Natural killer cell (primary cell): ENCODE data around the gene PPP2R3C. TPM values are rescaled to one million over a fixed set of nuclear protein-coding genes. Genes with fewer than 3 reads are reported as not detected.

ENCODE experiments used
- ATAC-seq, 3 donors: fragments of 150-1000 bp in 2 of 3; fragments of 200-7000 bp in 1 of 3; cut with Tn5 transposase; 1 replicate in 1 of 3; 2 replicates in 2 of 3; pipeline ENCODE4 v1.10.0; 2021; ENCODE audit warnings: mild to moderate bottlenecking in 2 of 3, moderate library complexity in 2 of 3
- DNase-seq, 2 donors: peaks; one replicate each; pipeline versions ENCODE4 v3.0.0 to v3.0.0-alpha.2; 2013 to 2021; ENCODE audit warnings: mixed read lengths in 1 of 2
- H3K27ac ChIP-seq: one replicate; pipeline ENCODE4 v1.5.1; 2013; ENCODE audit warnings: mild to moderate bottlenecking, low read length
- H3K27me3 ChIP-seq: one replicate; pipeline ENCODE4 v1.6.1; 2013; ENCODE audit warnings: low read length; ENCODE audit not compliant: control insufficient read depth, insufficient read depth
- H3K36me3 ChIP-seq: one replicate; pipeline ENCODE4 v1.6.1; 2013; ENCODE audit warnings: low read length; ENCODE audit not compliant: control insufficient read depth, insufficient read depth
- H3K4me1 ChIP-seq: one replicate; pipeline ENCODE4 v1.6.1; 2013; ENCODE audit warnings: low read length; ENCODE audit not compliant: control insufficient read depth, insufficient read depth
- H3K4me3 ChIP-seq: one replicate; pipeline ENCODE4 v1.5.1; 2013; ENCODE audit warnings: low read length
- H3K9me3 ChIP-seq: one replicate; pipeline ENCODE4 v1.6.1; 2013; ENCODE audit warnings: low read length; ENCODE audit not compliant: control insufficient read depth, insufficient read depth
- H3K27ac Mint-ChIP-seq, 2 donors: one replicate each; pipeline ENCODE4 v1.8.0; 2022; ENCODE audit warnings: mild to moderate bottlenecking in 2 of 2, mixed read lengths in 2 of 2, moderate library complexity in 1 of 2
- H3K27me3 Mint-ChIP-seq, 2 donors: one replicate each; pipeline ENCODE4 v1.8.0; 2022; ENCODE audit warnings: low read depth in 2 of 2, mixed read lengths in 2 of 2
- H3K36me3 Mint-ChIP-seq: one replicate; pipeline ENCODE4 v1.8.0; 2022; ENCODE audit warnings: mixed read lengths
- H3K4me1 Mint-ChIP-seq, 2 donors: one replicate each; pipeline ENCODE4 v1.8.0; 2022; ENCODE audit warnings: mixed read lengths in 2 of 2
- H3K4me3 Mint-ChIP-seq: one replicate; pipeline ENCODE4 v1.8.0; 2022; ENCODE audit warnings: mild to moderate bottlenecking, moderate library complexity, mixed read lengths
- H3K9me3 Mint-ChIP-seq, 2 donors: one replicate each; pipeline ENCODE4 v1.8.0; 2022; ENCODE audit warnings: mixed read lengths in 2 of 2
- CTCF ChIP-seq: fragments of 200-600 bp; IDR thresholded peaks from one replicate; pipeline ENCODE4 v1.8.0; 2022; ENCODE audit warnings: antibody characterized with exemption
- WGBS: methylation state at CpG from one replicate; pipeline ENCODE4 v1.1.7; 2013; ENCODE audit warnings: missing lambda C conversion rate; ENCODE audit not compliant: insufficient coverage; 5-methylcytosine and 5-hydroxymethylcytosine counted together
- intact Hi-C: fragments of 100-400 bp; cut with micrococcal nuclease; formaldehyde crosslinking; loops from one replicate; pipeline ENCODE4 v1.14.2; 2022
- total RNA-seq, 4 donors: library from RNA; stranded (reverse); fragments of 120-200 nt in 1 of 4; gene quantifications; one replicate each; pipeline versions ENCODE4 v1.2.3 to v1.2.4, GENCODE V29; 2013 to 2022

PPP2R3C gene
- total RNA-seq, result 10 to 100 TPM; 41.5 to 49.7 (median 48.3) TPM
- 62.7 TPM for total RNA-seq (2013)

- H3K27me3 Mint-ChIP-seq, result no peaks in the 10 kb centered on the region
Measured at GRCh38 chr14:35121887-35122695, at the start of gene PPP2R3C, which contains the start of gene PRORP. PPP2R3C (minus strand) TSS chr14:35121990; CDS start chr14:35121959, 31 bp downstream. PRORP (plus strand) TSS chr14:35122552; CDS start chr14:35123246, 694 bp downstream.

GRCh38 chr14:35167496-35167895 lies 45.7 kb upstream of the PPP2R3C start:
- Histone ChIP-seq H3K27me3 (no peaks in the 10 kb centered on the region), H3K27ac (no peak overlapping the region), H3K4me3 (no peak overlapping the region), H3K4me1 (no peaks in the 10 kb centered on the region), H3K9me3 (no peaks in the 10 kb centered on the region), H3K36me3 (peaks cover 2% of the 10 kb centered on the region)
- no peak overlapping the region for H3K4me3 Mint-ChIP-seq
- intact Hi-C loops, result no loop called here
- H3K36me3 Mint-ChIP-seq, result peaks cover 6% of the 10 kb centered on the region
- H3K9me3 Mint-ChIP-seq, result peaks cover 0 to 2% of the 10 kb centered on the region in 2 donors
- H3K27me3 Mint-ChIP-seq, result no peaks in the 10 kb centered on the region
- no peak overlapping the region for H3K27ac Mint-ChIP-seq
- no peak for ATAC-seq
- TF ChIP-seq CTCF, result no peak
- peaks cover 0 to 5% of the 10 kb centered on the region in 2 donors for H3K4me1 Mint-ChIP-seq
- no peak for DNase-seq
- 100% methylated on average over 2 of the region's 3 CpGs for WGBS

More at GRCh38 chr14:35121887-35122695, at the start of gene PPP2R3C, which contains the start of gene PRORP:
- DNase-seq, result peak; percentile 81 to 96
- no peaks in the 10 kb centered on the region for H3K9me3 ChIP-seq
- peak; percentile 83 to 94 (median 85) for ATAC-seq
- Mint-ChIP-seq H3K27ac (peak within 1 kb of the TSS; percentile 99), H3K4me3 (peak within 1 kb of the TSS; percentile 97), H3K36me3 (no peaks in the 10 kb centered on the region), H3K9me3 (no peaks in the 10 kb centered on the region), H3K4me1 (peaks cover 56 to 60% of the 10 kb centered on the region in 2 donors)
- no peaks in the 10 kb centered on the region for H3K27me3 ChIP-seq
- peaks cover 33% of the 10 kb centered on the region for H3K4me1 ChIP-seq
- peak within 1 kb of the TSS; percentile 72 for H3K4me3 ChIP-seq
- intact Hi-C loops, result loop anchor here (1.0 to 10.0 kb wide), 7 partner anchors 75 to 705 kb away; partner anchors contain the start of genes BAZ1A, BRMS1L, FAM177A1 and NFKBIA
- peak within 1 kb of the TSS; percentile 96 for H3K27ac ChIP-seq
- no peak for TF ChIP-seq CTCF
- peaks cover 2% of the 10 kb centered on the region for H3K36me3 ChIP-seq
- under 1% methylated on average over 57 of the region's 57 CpGs for WGBS

- H3K4me1 ChIP-seq, result no peaks in the 10 kb centered on the region
- peaks cover 2% of the 10 kb centered on the region for H3K36me3 ChIP-seq
- no peaks in the 10 kb centered on the region for H3K27me3 ChIP-seq
- 94% methylated on average over 4 of the region's 5 CpGs for WGBS
- ATAC-seq (no peak), DNase-seq (no peak)
- Mint-ChIP-seq H3K27me3 (no peaks in the 10 kb centered on the region), H3K27ac (no peak overlapping the region), H3K4me1 (peaks cover 13 to 26% of the 10 kb centered on the region in 2 donors), H3K36me3 (peaks cover 6% of the 10 kb centered on the region), H3K9me3 (peaks cover 0 to 2% of the 10 kb centered on the region in 2 donors), H3K4me3 (no peak overlapping the region)
- H3K4me3 ChIP-seq, result no peak overlapping the region
- no peak for TF ChIP-seq CTCF
- no peaks in the 10 kb centered on the region for H3K9me3 ChIP-seq
- intact Hi-C loops, result no loop called here
- H3K27ac ChIP-seq, result no peak overlapping the region
Measured at GRCh38 chr14:35164849-35165248, 43.1 kb upstream of the PPP2R3C start.
